Skin epidermis (tissue), 12 donors: ENCODE results near the gene GNL2.
"Not testable (repeated sequence)": the region's sequence is repeated elsewhere in the genome, so short reads cannot be mapped to it uniquely, and the experiment has no call there.

ENCODE experiments used
- H3K27ac ChIP-seq, 21 experiments: fragments of 200-600 bp; sonication (generic) in 11 of 21; one replicate each; pipeline ENCODE4 v1.5.0; 2020; ENCODE audit warnings: mild to moderate bottlenecking in 3 of 21, inconsistent platforms in 2 of 21, moderate library complexity in 2 of 21
- H3K4me3 ChIP-seq, 7 experiments: fragments of 200-600 bp; sonication (generic) in 2 of 7; one replicate each; pipeline ENCODE4 v1.5.0; 2020; ENCODE audit warnings: inconsistent platforms in 2 of 7, mild to moderate bottlenecking in 2 of 7, moderate library complexity in 1 of 7

GNL2 gene

GRCh38 chr1:37532418-37533156 lies 63.1 kb downstream of the GNL2 start:
- H3K4me3 ChIP-seq, H3K27ac ChIP-seq: not testable (repeated sequence)

DNA sequence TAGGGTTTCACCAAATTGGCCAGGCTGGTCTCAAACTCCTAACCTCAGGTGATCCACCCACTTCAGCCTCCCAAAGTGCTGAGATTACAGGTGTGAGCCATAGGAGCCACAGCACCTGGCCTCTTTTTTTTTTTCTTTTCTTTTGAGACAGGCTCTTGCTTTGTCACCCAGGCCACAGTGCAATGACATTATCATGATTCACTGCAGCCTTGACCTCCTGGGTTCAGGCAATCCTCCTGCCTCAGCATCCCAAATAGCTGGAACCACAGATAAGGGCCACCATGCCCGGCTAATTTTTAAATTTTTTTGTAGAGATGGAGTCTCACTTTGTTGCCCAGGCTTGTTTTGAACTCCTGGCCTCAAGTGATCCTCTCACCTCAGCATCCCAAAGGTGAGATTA lies 65.8 kb downstream of the GNL2 start:
- not testable (repeated sequence) for H3K4me3 ChIP-seq, H3K27ac ChIP-seq

- peak overlapping the region in 1 of 7 experiments; percentile 24 for H3K4me3 ChIP-seq
- H3K27ac ChIP-seq: no peak overlapping the region
These were observed 76.1 kb downstream of the GNL2 start for GRCh38 chr1:37519613-37520012.

DNA sequence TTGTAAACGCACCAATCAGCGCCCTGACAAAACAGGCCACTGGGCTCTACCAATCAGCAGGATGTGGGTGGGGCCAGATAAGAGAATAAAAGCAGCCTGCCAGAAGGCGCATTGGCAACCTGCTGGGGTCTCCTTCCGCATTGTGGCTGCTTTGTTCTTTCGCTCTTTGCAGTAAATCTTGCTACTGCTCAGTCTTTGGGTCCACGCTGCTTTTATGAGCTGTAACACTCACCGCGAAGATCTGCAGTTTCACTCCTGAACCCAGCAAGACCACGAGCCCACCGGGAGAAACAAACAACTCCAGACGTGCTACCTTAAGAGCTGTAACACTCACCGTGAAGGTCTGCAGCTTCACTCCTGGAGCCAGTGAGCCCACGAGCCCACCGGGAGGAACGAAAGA lies 76.8 kb downstream of the GNL2 start:
- H3K27ac ChIP-seq: not testable (repeated sequence)
- H3K4me3 ChIP-seq: peak overlapping the region in 1 of 7 experiments; percentile 24

- H3K4me3 ChIP-seq, H3K27ac ChIP-seq: not testable (repeated sequence)
These were observed 77.5 kb downstream of the GNL2 start for GRCh38 chr1:37518241-37518640.

DNA sequence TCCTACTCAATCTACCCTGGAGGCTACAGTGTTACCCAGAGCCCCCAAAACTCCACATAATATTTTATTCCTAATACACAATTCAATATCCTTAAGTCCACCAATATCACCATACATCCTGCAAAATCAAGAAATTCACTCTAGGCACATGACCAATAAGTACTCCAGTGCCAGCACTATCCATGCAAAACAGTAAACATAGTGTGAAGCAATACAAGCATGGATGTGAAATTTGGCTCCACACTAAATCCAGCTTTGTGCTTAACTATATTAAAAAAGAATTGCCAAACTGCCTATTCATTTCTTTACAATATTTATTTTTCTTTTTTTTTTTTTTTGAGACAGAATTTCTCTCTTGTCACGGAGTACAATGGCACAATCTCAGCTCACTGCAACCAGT lies 78.2 kb downstream of the GNL2 start:
- no peak overlapping the region for H3K27ac ChIP-seq
- no peak overlapping the region for H3K4me3 ChIP-seq
